ENCODE data around the gene RNF114.

DNA sequence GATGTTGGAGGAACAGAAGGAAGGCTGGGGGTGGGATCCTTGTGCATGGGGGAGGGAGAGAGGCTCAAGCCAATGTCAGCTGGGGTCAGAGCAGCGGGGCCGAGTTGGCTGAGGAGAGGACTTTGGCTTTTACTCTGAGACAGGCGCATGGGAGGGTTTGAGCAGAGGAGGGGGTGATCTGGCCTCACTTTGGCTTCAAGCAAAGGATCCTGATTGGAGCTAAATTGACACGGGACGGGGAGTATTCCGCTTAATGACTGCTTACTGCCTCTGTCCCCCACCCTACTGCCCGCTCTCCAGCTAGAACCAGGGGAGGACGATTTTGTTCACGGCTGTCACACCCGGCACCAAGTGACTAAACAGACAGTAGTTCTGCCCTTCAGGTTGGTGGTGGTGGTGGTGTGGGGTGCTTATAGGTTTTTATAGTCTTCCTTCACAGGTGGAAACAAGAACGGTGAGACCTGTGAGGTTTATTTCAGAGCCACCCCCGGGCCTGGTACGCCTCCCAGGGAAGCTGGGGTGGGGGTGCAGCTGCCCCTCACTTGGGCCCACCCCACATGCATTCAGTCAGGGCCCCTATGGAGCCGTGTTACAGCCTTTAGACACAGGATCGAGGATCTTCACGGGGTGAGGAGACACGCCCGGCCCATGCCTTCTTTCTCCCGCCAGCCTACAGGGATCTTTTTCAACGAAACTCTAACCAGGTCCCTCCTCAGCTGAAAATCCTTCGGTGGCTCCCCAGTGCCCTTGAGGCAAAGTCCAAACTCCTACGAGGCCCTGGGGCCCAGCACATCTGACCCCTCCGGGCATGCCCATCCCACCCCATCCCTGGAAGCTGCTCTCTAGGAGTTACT is 45.2 kb downstream of the RNF114 start:
- TF ChIP-seq, protein P1, sequence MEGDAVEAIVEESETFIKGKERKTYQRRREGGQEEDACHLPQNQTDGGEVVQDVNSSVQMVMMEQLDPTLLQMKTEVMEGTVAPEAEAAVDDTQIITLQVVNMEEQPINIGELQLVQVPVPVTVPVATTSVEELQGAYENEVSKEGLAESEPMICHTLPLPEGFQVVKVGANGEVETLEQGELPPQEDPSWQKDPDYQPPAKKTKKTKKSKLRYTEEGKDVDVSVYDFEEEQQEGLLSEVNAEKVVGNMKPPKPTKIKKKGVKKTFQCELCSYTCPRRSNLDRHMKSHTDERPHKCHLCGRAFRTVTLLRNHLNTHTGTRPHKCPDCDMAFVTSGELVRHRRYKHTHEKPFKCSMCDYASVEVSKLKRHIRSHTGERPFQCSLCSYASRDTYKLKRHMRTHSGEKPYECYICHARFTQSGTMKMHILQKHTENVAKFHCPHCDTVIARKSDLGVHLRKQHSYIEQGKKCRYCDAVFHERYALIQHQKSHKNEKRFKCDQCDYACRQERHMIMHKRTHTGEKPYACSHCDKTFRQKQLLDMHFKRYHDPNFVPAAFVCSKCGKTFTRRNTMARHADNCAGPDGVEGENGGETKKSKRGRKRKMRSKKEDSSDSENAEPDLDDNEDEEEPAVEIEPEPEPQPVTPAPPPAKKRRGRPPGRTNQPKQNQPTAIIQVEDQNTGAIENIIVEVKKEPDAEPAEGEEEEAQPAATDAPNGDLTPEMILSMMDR (IDR thresholded peaks at IDR 0.05): no peak
- TF ChIP-seq POLR2A (IDR thresholded peaks at IDR 0.05): no peak

Measured in thyroid gland (tissue), 4 donors.